NCI-H1436 treated with DMSO at 0.1 percent for 48 hours (cell line): Measurements from ENCODE around the gene RXRG.

Source experiments
- DNase-seq: peaks from one replicate; lab custom pipeline; 2025; lab: John Stamatoyannopoulos, UW

Gene RXRG

GRCh38 chr1:165409657-165410358 lies 35.1 kb downstream of the RXRG start:
- no peak for DNase-seq

DNA sequence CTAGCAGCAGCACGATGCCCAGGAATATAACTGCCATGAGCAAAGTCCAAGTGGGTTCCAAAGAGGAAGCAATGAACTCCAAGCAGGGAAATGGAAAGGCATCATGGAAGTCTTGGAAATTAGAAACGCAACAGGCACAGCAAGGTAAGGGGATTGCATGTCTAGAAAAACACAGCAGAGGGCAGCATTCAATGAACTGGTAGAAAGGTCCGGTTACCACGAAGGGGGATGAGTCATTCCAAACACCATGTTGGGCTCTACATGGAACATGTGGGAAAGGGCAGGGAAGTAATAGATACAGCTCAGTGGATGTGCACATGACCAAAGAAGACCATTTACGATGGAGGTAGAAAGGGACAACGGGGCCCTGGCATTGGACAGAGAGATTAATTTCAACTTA lies 36.4 kb downstream of the RXRG start:
- DNase-seq, result no peak

- no peak for DNase-seq
Observed at GRCh38 chr1:165407398-165407797, 37.5 kb downstream of the RXRG start.

- no peak for DNase-seq
Observed at GRCh38 chr1:165403835-165404482, 41.0 kb downstream of the RXRG start.

GRCh38 chr1:165402517-165403111 lies 42.3 kb downstream of the RXRG start:
- DNase-seq, result no peak

- no peak for DNase-seq
Observed at GRCh38 chr1:165397944-165398343, 47.0 kb downstream of the RXRG start.

DNA sequence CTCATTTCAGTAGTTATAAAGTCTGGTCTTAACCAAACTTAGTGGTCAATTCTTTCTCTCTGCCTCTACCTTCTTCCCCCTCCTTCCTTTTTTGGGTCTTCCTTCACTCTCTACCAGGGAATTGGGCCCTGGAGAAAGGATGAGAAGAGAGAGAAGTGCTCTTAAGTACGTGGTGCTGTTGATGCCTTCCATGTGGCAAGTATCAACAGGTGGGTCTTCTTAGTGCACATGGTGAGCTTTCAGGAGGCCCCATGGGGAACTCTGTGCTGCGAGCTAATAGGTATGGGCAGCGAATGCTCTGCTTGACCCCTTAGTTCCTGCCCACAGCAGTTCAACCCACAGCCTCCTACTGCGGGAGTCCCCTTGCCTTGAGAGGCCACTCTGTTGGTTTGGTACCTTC lies 49.0 kb downstream of the RXRG start:
- no peak for DNase-seq

GRCh38 chr1:165395478-165395877 lies 49.4 kb downstream of the RXRG start:
- no peak for DNase-seq

- peak; percentile 54 for DNase-seq
Observed at GRCh38 chr1:165392634-165393571, 52.0 kb downstream of the RXRG start.

- no peak for DNase-seq
Observed at GRCh38 chr1:165389609-165390008, 55.3 kb downstream of the RXRG start.

DNA sequence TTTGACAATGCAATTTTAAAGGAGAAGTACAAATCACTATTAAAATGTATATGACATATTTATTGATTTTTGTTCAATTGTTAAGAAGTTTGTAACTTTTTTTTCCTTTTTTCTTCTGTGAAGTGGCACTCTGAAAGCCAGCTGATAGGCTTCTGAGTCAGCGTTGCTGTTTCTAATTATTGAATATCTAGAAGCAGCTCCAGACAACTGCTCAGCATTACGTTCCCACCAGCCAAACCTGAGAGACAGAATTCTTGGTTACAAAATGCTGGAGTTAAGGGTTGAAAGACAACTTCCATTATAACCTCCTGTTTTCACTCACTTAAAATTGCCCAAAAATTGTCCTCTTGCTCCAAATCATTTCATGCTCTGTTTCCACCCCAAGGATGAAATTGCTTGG lies 57.0 kb downstream of the RXRG start:
- no peak for DNase-seq

DNA sequence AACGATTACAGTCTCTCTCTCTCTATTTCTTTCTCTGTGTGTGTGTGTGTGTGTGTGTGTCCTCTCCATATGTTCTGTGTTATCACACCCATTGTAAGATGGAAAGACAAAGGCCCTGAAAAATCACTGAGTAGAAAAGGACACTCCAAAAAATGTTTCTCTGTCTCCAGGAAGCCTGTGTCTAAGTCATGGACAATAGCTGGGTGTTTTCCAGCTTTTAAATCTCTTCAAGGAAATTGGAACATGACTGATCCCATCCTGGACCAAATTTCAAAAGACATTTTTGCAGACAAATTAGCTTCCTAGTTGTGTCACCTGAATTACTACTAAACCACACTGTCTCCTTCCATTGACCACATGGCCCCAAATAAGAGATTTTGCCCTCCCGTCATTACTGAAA lies 57.4 kb downstream of the RXRG start:
- no peak for DNase-seq

DNA sequence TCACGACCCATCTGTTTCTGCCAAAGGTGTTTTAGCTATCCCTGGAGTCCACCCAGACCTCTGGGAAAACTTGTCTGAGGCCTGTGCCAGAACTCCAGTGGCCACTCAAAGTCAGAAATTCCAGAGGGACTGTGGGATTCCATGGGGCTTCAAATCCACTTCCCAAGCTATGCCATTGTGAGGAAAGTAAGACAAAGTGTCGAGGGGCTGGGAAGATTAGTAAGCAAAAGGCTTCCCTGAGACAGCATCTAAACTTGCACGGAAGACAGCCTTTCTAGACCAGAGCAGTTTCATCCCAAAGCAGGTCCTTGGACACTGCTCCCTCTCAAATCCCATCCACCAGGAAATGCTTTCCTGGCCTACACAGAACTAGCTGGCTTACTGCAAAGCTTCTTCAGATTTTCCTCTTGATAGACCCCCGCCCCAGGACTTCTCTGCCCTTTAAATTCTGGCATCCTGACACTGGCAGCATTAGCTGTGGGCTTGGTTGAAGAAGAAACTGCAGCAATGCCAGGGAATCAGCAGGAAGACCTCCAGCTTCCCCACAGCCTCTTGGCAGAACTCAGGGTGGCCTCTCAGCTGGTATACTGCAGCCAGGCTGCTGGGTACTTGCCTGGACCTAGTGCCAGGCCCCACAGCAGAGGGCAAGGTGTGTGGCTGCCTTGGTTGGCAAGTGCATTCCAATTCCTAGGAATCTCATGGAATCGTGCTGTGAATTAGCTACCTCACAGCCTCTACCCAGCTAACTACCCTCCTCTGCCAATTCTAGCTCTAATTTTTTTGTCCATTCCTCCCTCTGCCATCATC lies 61.1 kb downstream of the RXRG start:
- no peak for DNase-seq

GRCh38 chr1:165383067-165383466 lies 61.9 kb downstream of the RXRG start:
- no peak for DNase-seq

GRCh38 chr1:165381745-165382505 lies 63.0 kb downstream of the RXRG start:
- DNase-seq, result no peak

GRCh38 chr1:165376811-165377311 lies 68.1 kb downstream of the RXRG start:
- no peak for DNase-seq

DNA sequence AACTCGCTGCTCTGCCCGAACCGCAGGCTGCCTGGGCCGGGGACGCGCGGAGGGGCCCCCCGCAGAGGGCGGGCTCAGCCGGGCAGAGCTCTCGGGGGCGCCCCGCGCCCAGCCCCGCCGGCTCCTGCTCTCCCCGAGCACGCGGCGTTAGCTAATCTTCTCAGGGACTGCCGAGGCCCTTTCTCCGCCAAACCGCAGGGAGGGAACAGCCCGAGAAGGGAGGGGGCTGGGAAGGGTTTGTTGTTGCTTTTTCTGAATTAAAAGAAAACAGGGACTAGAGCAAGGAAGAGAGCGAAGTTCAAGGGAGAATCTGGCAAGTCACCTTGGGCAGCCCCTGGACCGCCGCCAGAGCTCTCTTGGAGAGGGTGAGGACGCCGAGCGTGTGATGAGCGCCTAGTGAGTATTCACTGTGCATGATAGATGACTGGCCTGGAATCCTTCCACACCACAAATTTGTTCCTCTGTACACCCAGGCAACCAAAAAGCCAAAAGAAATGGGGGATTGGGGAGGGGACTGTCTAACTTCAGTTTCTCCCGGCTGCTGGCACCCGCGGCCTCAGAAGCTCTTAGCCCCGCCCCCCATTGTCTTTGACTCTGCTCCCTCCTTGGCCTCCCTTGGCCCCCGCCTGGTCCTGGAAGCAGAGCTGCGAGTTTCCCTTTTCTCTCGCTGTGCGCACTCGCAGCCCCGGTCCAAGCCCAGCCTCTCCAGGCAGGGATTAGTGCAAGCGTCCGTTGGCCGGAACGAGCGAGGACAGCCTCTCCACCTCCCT lies 68.7 kb downstream of the RXRG start:
- DNase-seq, result no peak

DNA sequence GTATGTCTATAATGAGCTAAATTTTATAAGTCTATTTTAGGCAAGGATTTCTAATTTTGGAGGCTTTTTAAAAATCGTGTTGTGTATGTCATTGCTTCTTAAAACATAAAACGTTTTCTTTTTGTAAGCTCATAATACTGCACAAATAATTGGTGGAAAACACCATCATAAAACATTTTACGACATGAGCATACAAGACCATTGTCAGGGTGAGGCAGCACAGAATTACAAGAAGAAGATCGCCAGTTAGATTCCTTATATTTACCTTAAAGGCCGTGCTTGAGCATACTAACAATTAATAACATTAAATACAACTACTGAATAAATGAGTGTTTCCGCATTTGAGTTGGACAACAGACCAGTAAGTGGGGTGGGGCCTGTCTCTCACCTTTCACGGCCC lies 69.3 kb downstream of the RXRG start:
- DNase-seq, result no peak

- DNase-seq, result no peak
Observed at GRCh38 chr1:165371588-165372225, 73.2 kb downstream of the RXRG start.
